Activated CD8-positive, alpha-beta memory T cell treated with anti-CD3 and anti-CD28 coated beads, Interleukin-2, amount 50 U/mL, for 1 hour (primary cell): ENCODE measurements around the gene EXOSC7.
A peak's percentile ranks its signal among the peaks of the same experiment; 100 is the strongest.
"Not testable (repeated sequence)": the region's sequence is repeated elsewhere in the genome, so short reads cannot be mapped to it uniquely, and the experiment has no call there.

ENCODE experiments used
- DNase-seq: peaks from one replicate; pipeline ENCODE4 v3.0.0-alpha.2; 2020; ENCODE audit errors: extremely low read depth

Gene EXOSC7

GRCh38 chr3:45023675-45024074 lies 47.6 kb downstream of the EXOSC7 start:
- no peak for DNase-seq

GRCh38 chr3:45024542-45025255 lies 48.7 kb downstream of the EXOSC7 start:
- DNase-seq, result no peak

- DNase-seq, result no peak
Measured at GRCh38 chr3:45026038-45026437, 50.0 kb downstream of the EXOSC7 start, which contains the start of gene CLEC3B. TSS of gene CLEC3B (plus strand) at chr3:45026303. CDS start at chr3:45026363, 60 bp downstream.

- no peak for DNase-seq
Measured at GRCh38 chr3:45026957-45027356, 50.9 kb downstream of the EXOSC7 start.

GRCh38 chr3:45027441-45027840 lies 51.4 kb downstream of the EXOSC7 start:
- no peak for DNase-seq

- DNase-seq, result no peak
Measured at GRCh38 chr3:45029216-45029615, 53.2 kb downstream of the EXOSC7 start.

GRCh38 chr3:45029661-45030060 lies 53.6 kb downstream of the EXOSC7 start:
- no peak for DNase-seq

- DNase-seq, result no peak
Measured at GRCh38 chr3:45031531-45031930, 55.5 kb downstream of the EXOSC7 start.

- no peak for DNase-seq
Measured at GRCh38 chr3:45032113-45032512, 56.1 kb downstream of the EXOSC7 start.

GRCh38 chr3:45033791-45034190 lies 57.7 kb downstream of the EXOSC7 start:
- DNase-seq, result no peak

GRCh38 chr3:45034612-45035252 lies 58.7 kb downstream of the EXOSC7 start:
- DNase-seq, result no peak

GRCh38 chr3:45035441-45036301 lies 59.6 kb downstream of the EXOSC7 start:
- no peak for DNase-seq

GRCh38 chr3:45037720-45038455 lies 61.8 kb downstream of the EXOSC7 start:
- peak; percentile 80 for DNase-seq

- no peak for DNase-seq
Measured at GRCh38 chr3:45041666-45042065, 65.6 kb downstream of the EXOSC7 start.

GRCh38 chr3:45042162-45042561 lies 66.1 kb downstream of the EXOSC7 start:
- no peak for DNase-seq

- no peak for DNase-seq
Measured at GRCh38 chr3:45043728-45044299, 67.8 kb downstream of the EXOSC7 start.

GRCh38 chr3:45048244-45048643 lies 72.2 kb downstream of the EXOSC7 start:
- DNase-seq, result no peak

GRCh38 chr3:45049807-45050206 lies 73.8 kb downstream of the EXOSC7 start:
- DNase-seq, result no peak

GRCh38 chr3:45051685-45052084 lies 75.6 kb downstream of the EXOSC7 start:
- DNase-seq, result no peak

GRCh38 chr3:45053805-45054195 lies 77.8 kb downstream of the EXOSC7 start:
- not testable (repeated sequence) for DNase-seq

- no peak for DNase-seq
Measured at GRCh38 chr3:45054196-45054857, 78.3 kb downstream of the EXOSC7 start.
